ENCODE results near the gene PHACTR1.
A peak's percentile ranks its signal among the peaks of the same experiment; 100 is the strongest.

GRCh38 chr6:12844284-12845223, 128.0 kb downstream of the PHACTR1 start:
- TF ChIP-seq CTCF (IDR thresholded peaks at IDR 0.05) (peak; percentile 81), TCF7L2 (IDR thresholded peaks at IDR 0.05; ENCODE audit: low read depth, low read length) (no peak), POLR2AphosphoS5 (IDR thresholded peaks at IDR 0.05; ENCODE audit: low read depth, low read length) (no peak)
